Measurements from ENCODE around the gene KLRC2. TPM values are rescaled to one million over a fixed set of nuclear protein-coding genes. Genes with fewer than 3 reads are reported as not detected.

KLRC2 gene
- total RNA-seq, 2 experiments from 2014 or later = 0.22 TPM; not detected in 1

GRCh38 chr12:10466311-10466710, 30.5 kb upstream of the KLRC2 start:
- Mint-ChIP-seq H3K27ac (no peak overlapping the region), H3K4me1 (ENCODE audit: low read depth) (no peaks in the 10 kb centered on the region), H3K36me3 (ENCODE audit: low read depth) (no peaks in the 10 kb centered on the region), H3K4me3 (no peak overlapping the region), H3K27me3 (peaks cover 22% of the 10 kb centered on the region), H3K9me3 (no peaks in the 10 kb centered on the region)
- DNase-seq (no peak), ATAC-seq (ENCODE audit: poor library complexity) (no peak)
- Histone ChIP-seq H3K4me1 (ENCODE audit: insufficient read depth, low read length) (no peaks in the 10 kb centered on the region), H3K9me3 (ENCODE audit: control insufficient read depth in 1 of 2, insufficient read depth in 1 of 2, low read length in 2 of 2) (peaks cover 0 to 5% of the 10 kb centered on the region in 2 experiments), H3K27ac (ENCODE audit: low read depth in 1 of 2, low read length in 2 of 2) (no peak overlapping the region), H3K27me3 (ENCODE audit: control insufficient read depth in 1 of 2, insufficient read depth in 2 of 2, low read length in 2 of 2) (peaks cover 5 to 9% of the 10 kb centered on the region in 2 experiments), H3K4me3 (ENCODE audit: low read length) (no peak overlapping the region), H3K36me3 (ENCODE audit: insufficient read depth, low read length) (no peaks in the 10 kb centered on the region)
- intact Hi-C loops (cut with DNase I, micrococcal nuclease) = no loop called here
- ChIA-PET CTCF (no interaction called here), POLR2A (no interaction called here)
- TF ChIP-seq CTCF (IDR thresholded peaks at IDR 0.05) = no peak

- Histone ChIP-seq H3K36me3 (ENCODE audit: insufficient read depth, low read length) (no peaks in the 10 kb centered on the region), H3K4me3 (ENCODE audit: low read length) (no peak overlapping the region), H3K27me3 (ENCODE audit: control insufficient read depth in 1 of 2, insufficient read depth in 2 of 2, low read length in 2 of 2) (no peaks in the 10 kb centered on the region), H3K4me1 (ENCODE audit: insufficient read depth, low read length) (no peaks in the 10 kb centered on the region), H3K9me3 (ENCODE audit: control insufficient read depth in 1 of 2, insufficient read depth in 1 of 2, low read length in 2 of 2) (peaks cover 0 to 15% of the 10 kb centered on the region in 2 experiments), H3K27ac (ENCODE audit: low read depth in 1 of 2, low read length in 2 of 2) (no peak overlapping the region)
- intact Hi-C loops (cut with DNase I, micrococcal nuclease) = no loop called here
- ChIA-PET POLR2A (no interaction called here), CTCF (no interaction called here)
- H3K36me3 Mint-ChIP-seq (ENCODE audit: low read depth) = peaks cover 8% of the 10 kb centered on the region
- no peak overlapping the region for H3K27ac Mint-ChIP-seq
- no peaks in the 10 kb centered on the region for H3K4me1 Mint-ChIP-seq (ENCODE audit: low read depth)
- peaks cover 17% of the 10 kb centered on the region for H3K9me3 Mint-ChIP-seq
- no peak for TF ChIP-seq CTCF (IDR thresholded peaks at IDR 0.05)
- DNase-seq (no peak), ATAC-seq (ENCODE audit: poor library complexity) (no peak)
- no peak overlapping the region for H3K4me3 Mint-ChIP-seq
- no peaks in the 10 kb centered on the region for H3K27me3 Mint-ChIP-seq
Measured at GRCh38 chr12:10457760-10458159, 21.9 kb upstream of the KLRC2 start.

- intact Hi-C loops (cut with DNase I, micrococcal nuclease) = no loop called here
- Histone ChIP-seq H3K36me3 (ENCODE audit: insufficient read depth, low read length) (no peaks in the 10 kb centered on the region), H3K4me3 (ENCODE audit: low read length) (no peak overlapping the region), H3K27ac (ENCODE audit: low read depth in 1 of 2, low read length in 2 of 2) (no peak overlapping the region), H3K27me3 (ENCODE audit: control insufficient read depth in 1 of 2, insufficient read depth in 2 of 2, low read length in 2 of 2) (no peaks in the 10 kb centered on the region), H3K4me1 (ENCODE audit: insufficient read depth, low read length) (no peaks in the 10 kb centered on the region), H3K9me3 (ENCODE audit: control insufficient read depth in 1 of 2, insufficient read depth in 1 of 2, low read length in 2 of 2) (peaks cover 0 to 15% of the 10 kb centered on the region in 2 experiments)
- ATAC-seq (ENCODE audit: poor library complexity) (no peak), DNase-seq (no peak)
- TF ChIP-seq CTCF (IDR thresholded peaks at IDR 0.05) = no peak
- H3K36me3 Mint-ChIP-seq (ENCODE audit: low read depth) = peaks cover 8% of the 10 kb centered on the region
- H3K27me3 Mint-ChIP-seq = no peaks in the 10 kb centered on the region
- ChIA-PET POLR2A (no interaction called here), CTCF (no interaction called here)
- no peak overlapping the region for H3K27ac Mint-ChIP-seq
- no peaks in the 10 kb centered on the region for H3K4me1 Mint-ChIP-seq (ENCODE audit: low read depth)
- peaks cover 17% of the 10 kb centered on the region for H3K9me3 Mint-ChIP-seq
- no peak overlapping the region for H3K4me3 Mint-ChIP-seq
Measured at GRCh38 chr12:10456856-10457255, 21.0 kb upstream of the KLRC2 start.

Data from CD4-positive, alpha-beta T cell (primary cell).